Ramos (cell line): Measurements from ENCODE around the gene NEURL3.
"Not testable (repeated sequence)": the region's sequence is repeated elsewhere in the genome, so short reads cannot be mapped to it uniquely, and the experiment has no call there.

Source experiments
- in situ Hi-C: fragments of 300-500 bp; cut with MboI; formaldehyde crosslinking; loops from one replicate; pipeline ENCODE4 v1.14.3; 2022; ENCODE audit warnings: low sequenced_read_pairs; ENCODE audit not compliant: unreplicated experiment

Gene NEURL3

DNA sequence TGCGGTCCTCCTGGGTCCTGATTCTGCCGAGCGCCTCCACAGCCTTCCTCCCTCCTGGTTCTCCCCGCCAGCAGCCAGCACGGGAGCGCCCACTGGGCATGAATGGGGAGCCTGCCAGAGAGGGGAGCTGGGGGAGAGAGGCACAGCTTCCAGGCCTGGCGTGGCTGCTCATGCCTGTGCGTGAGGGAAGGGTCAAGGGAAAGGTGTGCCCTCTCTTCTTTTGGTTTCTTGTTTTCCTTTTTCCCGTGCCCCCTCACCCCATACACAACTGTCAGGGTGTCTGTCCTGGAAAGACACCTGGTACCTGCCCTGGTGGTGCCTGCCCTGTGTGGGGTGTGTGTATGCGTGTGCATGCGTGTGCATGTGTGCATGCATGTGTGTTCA, 4.7 kb upstream of the NEURL3 start:
- in situ Hi-C loops = loop anchor here (25.0 kb wide), 1 partner anchor 398 kb away; the partner anchor contains the start of gene ADRA2B

DNA sequence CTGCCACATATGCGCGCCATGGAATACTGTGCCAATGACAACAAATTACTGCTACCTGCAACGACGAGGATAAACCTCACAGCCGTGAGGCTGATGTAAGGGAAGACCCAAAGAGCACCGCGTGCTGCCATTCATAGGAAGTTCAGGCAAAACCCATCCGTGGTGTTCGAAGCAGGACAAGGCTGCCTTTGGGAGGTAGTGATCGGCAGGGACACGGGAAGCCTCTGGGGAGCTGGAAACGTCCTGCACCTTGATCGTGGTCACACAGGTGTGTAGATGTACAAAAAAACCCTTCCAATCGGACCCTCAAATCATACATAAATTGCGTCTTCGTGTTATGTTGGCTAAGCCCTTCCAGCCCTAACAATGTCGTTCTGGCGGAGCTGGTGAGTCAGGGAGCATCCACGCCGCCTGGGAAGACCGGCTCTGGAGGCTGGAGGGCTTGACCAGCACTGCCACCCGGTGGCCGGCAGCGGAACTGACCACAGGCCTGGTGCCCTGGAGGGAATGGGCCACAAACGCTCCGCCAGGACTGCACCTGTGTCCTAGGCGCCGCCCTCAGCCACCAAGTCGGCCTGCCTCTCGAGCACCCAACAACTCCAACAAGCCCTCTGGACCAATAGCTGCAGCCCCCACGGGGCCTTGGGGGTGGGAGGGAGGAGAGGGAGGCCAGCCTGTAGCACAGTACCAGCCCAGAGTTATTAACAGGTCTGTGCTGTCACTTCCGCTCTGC, 4.1 kb upstream of the NEURL3 start:
- in situ Hi-C loops = loop anchor here (25.0 kb wide), 1 partner anchor 397 kb away; the partner anchor contains the start of gene ADRA2B

DNA sequence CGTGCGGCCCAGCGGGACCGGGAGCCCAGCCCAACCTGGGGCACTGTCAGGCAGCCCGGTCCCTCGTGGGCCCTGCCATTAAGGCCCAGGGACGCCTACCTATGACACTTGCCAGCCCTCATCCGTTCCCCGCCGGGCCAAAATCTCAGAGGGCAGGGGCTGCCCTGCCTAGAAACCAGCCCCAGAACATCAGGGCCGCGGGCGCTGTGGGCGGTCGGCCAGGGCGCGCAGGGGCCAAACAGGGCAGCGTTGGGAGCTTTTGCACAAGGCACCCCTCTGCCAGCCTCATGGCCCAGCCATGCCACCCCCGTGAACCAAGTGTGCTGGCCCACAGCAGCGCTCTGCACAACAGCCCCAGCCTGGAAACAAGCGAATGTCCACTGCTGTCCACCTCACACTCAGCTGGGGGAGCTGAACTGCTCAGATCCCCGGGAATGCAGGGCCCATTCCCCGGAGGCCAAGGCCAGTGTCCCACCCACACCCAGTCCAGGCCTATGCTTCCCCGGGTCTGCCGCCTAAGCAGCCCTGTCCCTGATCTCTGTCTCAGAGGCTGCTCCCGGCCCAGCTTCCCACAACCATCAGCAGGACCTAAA, 3.5 kb upstream of the NEURL3 start:
- in situ Hi-C loops = loop anchor here (25.0 kb wide), 1 partner anchor 396 kb away; the partner anchor contains the start of gene ADRA2B

DNA sequence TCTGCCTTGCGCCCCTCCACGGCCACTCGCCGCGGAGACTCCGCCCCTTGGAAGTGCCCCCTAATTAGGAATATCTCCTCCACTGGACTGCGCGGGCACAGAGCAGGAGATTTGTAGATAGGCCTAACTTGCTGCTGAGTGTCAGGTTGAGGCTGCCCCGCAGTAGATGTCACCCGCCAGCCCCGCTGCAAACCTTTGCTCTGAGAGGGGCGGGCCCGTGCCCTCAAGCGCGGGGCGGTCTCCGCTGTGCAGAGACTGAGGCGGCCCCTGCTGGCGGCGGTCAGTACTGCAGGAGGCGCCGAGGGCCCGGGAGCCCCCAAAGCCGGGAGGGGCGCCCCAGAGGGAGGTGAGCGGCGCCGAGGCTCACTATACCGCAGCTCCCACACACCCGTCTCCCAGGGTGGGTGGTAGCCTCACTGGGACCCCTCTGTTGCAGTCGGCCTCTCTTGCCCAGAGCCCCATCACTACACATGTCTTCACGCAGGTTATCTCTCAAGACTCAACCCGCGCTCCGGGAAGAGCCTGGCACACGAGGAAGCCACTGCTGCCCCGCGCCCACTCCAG, 2.9 kb upstream of the NEURL3 start:
- in situ Hi-C loops = loop anchor here (25.0 kb wide), 1 partner anchor 396 kb away; the partner anchor contains the start of gene ADRA2B

DNA sequence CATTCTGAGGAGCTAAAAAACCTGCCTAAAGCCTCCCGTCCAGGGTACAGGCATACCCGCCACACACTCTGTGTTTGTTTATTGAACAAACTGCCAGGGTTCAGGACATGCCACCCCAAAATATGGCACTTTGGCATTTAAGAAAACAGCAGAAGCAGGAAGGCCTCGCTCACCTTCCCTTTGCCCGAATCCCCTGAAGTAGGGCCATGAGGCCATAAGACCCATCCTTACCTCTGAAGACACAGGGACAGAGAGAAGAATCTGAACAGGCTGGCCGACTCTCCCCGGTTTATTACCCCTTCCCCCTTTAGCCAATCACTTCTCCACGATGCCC, 1.7 kb upstream of the NEURL3 start:
- in situ Hi-C loops = loop anchor here (25.0 kb wide), 1 partner anchor 395 kb away; the partner anchor contains the start of gene ADRA2B

DNA sequence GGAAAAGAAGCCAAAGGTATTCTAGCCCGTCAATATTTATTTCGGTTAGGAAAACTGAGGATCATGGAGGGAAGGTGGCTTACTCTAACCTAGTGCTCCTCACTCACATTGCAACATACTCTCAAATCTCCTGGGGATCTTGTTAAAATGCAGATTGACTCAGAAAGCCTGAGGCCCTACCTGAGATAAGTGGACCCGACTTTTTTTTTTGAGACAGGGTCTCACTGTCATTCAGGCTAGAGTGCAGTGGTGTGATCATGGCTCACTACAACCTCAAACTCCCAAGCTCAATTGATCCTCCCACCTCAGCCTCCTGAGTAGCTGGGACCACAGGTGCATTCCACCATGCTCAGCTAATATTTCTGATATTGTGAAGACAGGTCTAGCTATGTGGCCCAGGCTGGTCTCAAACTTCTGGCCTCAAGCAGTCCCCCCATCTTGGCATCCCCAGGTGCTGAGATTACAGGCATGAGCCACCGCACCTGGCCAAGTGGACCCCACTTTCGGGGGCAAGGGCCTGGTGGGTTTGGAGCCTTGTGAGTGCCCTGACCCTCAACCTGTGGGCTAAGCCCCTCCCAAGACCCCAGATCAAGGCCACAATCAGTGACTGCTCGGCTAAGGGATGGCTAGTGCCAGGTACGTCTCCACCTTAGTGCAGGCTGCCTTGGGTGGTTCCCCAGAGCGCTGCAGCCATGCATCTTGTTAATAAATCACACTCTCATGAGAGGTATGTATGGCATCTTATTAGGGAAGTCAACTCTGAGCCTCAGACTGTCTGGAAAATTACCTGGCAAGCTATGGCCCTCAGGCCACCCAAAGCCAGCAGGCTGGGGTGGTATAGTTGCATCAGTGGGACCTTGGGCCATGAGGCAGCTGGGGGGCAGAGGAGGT, 1.1 kb upstream of the NEURL3 start:
- in situ Hi-C loops = loop anchor here (25.0 kb wide), 1 partner anchor 394 kb away; the partner anchor contains the start of gene ADRA2B

DNA sequence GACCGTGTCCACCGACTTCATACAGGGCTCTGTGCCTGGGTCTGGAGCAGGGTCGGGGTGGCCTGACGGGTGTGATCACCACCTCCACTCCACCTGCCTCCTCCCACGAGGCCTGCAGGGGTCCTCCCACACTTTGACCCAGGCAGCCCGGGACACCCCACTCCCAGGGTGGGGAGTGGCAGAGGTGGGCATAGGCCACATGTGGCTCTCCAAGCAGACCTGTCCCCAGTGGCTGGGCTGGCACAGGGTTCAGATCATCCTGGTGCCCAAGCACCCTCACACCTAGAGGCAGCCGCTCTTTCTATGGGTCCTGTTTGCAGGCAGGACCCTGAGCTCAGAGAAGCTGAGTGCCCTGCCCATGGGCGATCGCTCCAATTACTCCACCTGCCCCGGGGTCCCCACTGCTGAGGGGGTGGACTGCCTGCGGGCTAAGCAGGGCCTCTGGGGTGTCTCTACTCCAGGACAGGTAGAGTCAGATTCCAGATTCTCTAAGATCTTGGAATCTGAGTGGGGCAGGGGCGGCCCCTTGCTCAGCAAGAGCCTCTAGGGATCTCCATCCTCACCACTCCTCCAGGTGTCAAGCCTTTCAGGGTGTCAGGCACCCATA, 1.4 kb downstream of the NEURL3 start:
- in situ Hi-C loops = loop anchor here (25.0 kb wide), 1 partner anchor 391 kb away; the partner anchor contains the start of gene ADRA2B

DNA sequence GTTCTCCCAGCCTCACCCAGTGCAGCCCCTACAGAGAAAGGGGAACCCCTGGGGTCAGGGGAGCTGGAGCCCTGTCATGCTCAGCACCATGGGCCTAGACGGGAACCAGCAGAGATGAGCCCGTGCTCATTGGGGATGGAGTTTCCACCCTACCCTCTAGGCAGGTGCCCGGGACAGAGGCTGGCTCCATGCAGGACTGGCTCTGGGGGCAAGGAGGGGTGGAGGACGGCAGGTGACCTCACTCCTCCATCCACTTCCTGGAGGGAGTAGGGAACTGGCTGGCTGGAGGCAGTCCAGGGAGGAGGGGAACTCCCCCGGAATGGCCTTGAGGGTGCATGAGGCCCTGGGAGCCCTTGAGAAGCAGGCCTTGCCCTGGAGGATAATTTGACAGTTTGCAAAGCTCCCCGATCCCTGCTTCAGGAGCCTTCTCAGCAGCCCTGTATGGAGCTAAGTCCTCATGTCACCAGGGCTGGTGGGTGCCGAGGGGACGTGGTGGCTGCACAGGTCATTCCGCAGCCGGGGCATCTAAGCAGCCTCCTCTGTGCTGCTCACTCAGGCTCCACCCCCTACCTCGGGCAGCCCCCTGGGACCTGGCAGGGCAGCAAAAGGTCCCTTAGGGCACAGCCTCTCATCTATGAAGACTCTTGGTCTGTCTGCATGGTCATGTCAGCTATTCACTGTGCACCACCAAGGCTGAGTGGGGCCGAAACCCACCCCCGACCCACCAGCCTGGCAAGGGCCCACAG, 2.1 kb downstream of the NEURL3 start:
- in situ Hi-C loops = loop anchor here (25.0 kb wide), 1 partner anchor 391 kb away; the partner anchor contains the start of gene ADRA2B

DNA sequence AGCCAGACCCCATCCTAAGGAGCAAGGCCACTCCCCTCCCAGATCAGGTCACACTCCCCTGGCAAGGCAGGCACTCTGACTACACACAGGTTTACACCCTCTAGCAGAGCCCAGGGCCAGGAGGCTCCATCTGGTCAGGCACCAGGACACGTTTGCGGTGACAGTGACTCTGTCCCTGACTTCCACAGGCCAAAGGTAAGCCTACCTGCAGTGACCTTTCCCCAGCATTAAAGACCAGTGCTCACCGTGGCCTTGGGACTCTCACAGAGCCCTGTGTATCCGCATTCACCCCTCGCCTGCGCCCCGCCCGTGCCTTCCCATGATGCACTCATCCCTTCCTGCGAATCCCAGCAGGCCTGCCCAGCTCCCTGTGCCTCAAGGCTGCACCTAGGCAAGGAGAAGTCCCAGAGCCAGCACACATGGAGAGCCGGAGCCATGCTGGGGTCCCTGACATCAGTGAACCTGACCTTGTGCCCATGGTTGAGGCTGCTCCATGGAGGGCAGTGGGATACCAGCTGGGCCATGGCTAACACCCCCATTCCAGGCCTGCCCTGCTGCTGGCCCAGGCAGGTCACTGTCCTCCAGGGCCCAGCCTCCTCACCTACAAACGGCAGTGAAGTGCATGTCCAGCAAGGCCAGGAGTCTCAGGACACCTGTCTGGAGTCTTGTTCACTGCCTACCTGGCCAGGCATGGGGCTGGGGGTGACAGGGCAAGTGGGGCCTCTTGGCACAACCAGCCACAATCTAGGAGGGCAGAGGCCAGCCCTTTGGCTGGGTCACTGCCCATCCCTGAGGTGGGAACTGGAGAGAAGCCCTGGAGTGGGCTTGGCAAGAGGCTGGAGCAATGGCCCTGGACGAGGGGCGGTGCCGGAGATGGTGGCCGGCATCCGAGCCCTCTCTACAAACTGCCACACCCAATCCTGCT, 3.0 kb downstream of the NEURL3 start:
- in situ Hi-C loops = loop anchor here (25.0 kb wide), 1 partner anchor 390 kb away; the partner anchor contains the start of gene ADRA2B

DNA sequence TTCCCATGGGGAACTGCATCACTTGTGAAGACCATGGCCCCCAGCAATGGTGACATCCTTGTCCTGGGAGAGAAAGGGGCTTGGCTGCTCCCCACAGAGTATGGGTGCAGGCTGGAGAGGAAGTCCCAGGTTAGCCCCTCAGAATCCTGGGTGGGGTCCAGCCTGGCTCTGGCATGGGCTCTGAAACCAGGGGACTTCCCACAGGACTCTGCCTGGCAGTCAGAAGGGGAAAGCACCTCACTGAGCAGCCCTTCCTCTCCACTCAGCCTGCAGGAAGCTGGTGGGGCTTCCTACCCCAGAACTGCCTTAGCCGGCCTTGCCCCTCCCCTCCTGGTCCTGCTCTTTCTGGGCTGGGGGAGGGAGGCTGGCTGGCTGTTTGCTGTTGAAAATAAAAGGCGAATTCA, 3.7 kb downstream of the NEURL3 start:
- in situ Hi-C loops = loop anchor here (25.0 kb wide), 1 partner anchor 389 kb away; the partner anchor contains the start of gene ADRA2B

DNA sequence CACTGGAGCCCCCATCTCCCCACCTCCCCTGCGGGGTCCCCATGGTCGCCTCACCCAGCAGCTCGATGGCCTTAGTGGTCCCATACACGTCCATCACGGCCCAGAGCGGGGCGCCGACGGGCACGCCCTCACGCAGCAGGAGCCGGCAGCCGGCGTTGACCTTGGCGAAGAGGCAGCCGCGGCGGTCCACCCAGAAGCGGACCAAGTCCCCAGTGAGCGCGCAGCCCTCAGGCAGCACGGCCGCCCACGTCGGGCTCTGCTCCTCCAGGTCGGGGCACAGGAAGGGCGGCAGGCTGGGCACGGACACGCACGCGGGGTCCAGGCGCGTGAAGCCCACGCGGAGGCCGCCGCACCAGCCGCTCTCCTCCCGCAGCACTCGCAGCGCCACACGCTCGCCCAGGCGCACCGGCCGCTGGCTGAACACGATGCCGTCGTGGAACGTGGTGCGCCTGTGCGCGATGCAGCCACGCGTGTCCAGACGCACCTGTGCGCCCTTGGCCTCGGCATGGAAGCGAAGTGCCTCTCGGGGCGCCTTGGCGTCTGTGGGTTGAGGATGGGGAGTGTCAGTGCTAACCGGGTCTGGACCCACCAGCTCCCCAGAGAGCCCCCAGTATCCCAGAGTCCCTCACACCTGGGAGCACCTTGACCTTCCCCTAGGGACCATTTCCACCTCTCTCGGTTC, 4.6 kb downstream of the NEURL3 start:
- in situ Hi-C loops = loop anchor here (25.0 kb wide), 1 partner anchor 388 kb away; the partner anchor contains the start of gene ADRA2B

DNA sequence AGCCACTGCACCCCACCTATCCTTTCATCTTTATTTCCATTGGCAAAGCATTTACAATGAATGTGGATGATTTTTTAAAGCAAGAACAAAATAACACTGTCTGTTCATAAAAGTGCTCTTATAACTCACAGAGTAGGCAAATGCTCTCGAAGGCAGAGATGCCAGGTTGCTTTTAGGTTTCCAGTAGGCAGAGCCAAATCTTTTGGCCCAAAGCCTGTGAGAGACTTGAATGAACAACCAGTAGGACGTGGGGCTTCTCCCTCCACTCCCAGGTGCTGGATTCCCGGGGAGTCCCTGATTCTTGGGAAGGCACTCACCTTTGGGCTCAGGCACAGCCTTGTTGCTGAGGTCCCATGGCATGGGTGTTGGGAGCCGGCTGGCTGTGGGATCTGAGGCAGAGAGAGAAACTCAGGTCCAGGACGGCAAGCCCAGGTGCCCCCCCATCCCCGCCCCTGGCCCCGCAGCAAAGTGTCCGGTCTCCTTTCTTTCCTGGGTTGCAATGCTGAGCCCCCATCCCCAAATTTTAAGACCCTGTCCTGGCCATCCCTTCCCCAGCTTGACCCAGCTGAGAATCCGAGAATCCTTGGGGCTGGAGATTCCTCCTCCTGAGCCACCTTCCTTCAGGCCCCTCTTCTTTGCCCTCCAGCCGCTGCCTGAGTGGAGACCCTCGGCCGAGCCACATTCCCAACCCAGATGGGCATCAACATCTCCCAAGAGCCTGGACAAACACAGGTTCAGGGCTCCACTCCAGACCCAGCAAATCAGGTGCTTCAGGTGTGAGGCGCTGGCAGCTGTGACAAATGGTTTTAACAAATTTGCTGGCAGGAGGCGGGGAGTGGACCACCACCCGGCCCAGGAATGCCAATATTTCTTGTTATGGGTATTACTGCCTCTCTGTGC, 5.8 kb downstream of the NEURL3 start:
- in situ Hi-C loops = no loop called here

DNA sequence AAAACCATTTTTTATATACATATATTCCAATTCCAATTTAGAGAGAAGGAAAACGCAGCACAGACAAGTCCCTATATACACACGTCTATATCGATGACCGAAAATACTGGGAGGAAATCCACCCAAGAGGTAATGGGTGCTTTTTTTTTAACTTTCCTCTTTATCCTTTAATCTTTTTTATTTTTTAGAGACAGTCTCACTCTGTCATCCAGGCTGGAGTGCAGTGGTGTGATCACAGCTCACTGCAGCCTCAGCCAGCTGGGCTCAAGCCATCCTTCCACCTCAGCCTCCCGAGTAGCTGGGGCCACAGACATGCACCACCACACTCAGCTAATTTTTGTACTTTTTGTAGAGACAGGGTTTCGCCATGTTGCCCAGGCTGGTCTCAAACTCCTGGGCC, 6.5 kb downstream of the NEURL3 start:
- in situ Hi-C loops = not testable (repeated sequence)

DNA sequence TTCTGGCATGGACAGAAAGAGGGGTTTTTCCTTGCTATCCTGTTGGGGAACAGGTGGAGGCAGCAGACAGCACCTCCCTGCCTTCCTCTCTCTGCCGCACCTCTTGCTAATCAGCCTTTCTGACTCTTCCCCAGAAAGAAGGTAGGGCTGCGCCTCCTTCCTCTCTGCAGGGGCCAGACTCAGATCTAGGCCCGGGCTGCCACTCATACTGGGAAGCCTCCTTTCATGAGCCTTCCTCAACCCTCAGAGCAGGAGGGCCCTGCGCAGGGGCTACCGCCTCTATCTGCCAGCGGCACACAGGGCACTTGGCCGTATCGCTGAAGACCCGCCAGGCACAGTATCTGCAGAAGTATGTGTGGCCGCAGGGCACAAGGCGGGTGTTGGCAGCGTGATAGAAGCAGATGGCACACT, 7.1 kb downstream of the NEURL3 start:
- in situ Hi-C loops = no loop called here

DNA sequence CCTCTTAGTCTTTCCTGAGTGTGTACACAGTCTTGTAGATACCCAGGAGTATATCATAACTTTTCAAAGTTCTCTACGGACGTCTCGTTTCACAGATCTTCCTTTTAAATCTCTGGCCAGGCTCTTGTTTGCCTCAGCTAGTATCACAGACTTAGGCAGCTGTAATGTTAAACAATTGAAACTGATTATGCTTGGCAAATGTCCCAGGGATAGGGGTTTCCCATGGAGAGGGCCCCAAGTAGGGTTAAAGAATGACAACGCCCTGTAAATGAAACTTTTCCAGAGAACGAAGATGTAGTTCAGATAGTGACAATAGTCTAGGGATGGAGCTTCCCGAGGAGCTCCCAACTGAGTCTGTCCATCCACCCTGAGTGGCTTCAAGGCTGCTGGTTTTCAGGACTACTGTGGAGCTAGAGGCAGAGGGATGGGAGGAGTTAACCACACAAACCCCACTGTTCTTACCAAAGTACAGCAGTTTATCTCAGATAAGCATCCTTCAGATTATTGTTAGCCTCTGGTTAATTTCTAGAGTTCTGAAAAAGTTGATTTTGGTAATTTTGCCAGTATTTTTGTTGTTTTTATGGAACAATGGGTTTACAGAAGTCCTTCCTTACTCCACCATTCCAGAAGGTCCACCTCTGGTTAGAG, 9.1 kb downstream of the NEURL3 start:
- in situ Hi-C loops = no loop called here

DNA sequence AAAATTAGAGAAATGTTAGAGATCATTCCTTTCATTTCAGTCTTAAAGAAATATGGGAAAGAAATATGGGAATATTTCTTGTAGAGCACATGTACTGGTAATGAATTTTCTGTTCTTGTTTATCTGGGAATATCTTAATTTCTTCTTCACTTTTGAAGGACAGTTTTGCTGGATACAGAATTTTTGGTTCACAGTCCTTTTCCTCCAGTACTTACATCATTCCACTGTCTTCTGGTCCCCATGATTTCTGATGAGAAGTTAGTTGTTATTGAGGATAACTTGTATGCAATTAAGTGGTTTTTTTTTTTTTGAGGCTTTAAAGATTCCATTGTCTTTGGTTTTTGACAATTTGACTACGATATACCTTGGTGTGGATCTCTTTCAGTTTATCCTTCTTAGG, 11.0 kb downstream of the NEURL3 start:
- in situ Hi-C loops = no loop called here
